NCI-H1417 treated with DMSO at 0.1 percent for 48 hours (cell line): ENCODE measurements around the gene TMPRSS6.

Experiments
- DNase-seq: peaks from one replicate; lab custom pipeline; 2025; lab: John Stamatoyannopoulos, UW

Gene TMPRSS6

DNA sequence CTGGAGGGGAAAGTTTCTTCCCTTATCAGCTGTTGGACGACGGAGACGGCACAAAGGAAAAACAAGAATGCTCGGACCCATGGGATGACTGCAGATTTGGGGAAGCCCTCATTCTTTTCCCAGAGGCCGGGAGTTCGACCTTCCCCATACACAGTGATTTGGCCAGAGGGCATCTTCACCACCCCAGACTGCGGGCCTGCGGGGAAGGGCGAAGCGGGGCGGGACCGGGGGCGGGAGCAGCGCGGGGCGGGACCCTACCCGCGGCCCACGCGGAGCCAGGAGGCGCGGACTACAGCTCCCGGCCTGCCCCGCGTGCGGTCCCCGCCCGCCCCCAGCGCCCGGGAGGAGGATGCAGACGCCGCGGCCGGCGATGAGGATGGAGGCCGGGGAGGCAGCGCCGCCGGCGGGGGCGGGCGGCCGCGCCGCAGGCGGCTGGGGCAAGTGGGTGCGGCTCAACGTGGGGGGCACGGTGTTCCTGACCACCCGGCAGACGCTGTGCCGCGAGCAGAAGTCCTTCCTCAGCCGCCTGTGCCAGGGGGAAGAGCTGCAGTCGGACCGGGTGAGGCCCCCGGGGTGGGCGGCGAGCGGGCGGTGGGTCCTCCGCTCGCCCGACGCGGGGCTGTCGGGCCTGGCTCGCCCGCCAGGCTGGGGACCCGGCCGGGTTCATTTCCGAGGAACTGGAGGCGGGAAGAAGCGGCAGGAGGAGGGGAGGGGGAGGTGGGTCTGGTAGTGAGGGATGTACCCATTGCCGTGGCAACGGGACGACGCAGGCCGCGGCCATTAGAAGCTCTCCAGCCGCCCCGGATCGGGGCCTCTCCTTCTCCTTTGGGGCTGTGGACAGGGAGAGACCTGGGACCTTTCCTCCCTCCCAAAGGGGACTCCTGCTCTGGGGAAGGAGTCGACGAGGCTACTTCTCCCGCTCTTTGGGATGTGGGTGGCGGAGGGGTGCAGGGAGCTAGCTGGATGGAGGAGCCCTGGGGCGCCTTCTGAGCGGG lies 57.8 kb downstream of the TMPRSS6 start, which contains the start of gene KCTD17:
Gene KCTD17 (plus strand): TSS at position 352 of the 995 bp plus-strand sequence. CDS start 19 bp downstream, at position 371.
- no peak for DNase-seq

DNA sequence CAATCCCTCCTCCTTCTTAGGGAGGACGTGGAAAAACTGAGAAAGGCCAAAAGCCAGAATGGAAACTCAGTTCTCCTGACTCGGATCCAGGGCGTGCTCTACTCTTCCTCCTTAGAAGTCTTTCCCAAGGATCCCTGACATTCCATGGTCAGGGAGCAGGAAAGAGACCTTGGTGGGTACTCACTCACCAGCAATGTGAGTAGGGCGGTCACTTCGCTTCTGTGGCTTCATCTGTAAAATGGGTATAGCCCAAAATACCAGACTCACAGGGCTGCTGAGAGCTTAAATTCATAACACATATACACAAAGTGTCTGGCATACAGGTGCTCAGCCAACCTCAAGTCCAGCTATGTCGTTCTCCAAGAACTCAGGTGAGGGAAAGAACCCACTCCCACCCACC lies 58.6 kb downstream of the TMPRSS6 start:
- DNase-seq = no peak

- no peak for DNase-seq
Measured at GRCh38 chr22:37049224-37049623, 60.3 kb downstream of the TMPRSS6 start.

- no peak for DNase-seq
Measured at GRCh38 chr22:37048133-37048532, 61.4 kb downstream of the TMPRSS6 start.

- DNase-seq = no peak
Measured at GRCh38 chr22:37047006-37047405, 62.5 kb downstream of the TMPRSS6 start.

GRCh38 chr22:37046589-37046988 lies 62.9 kb downstream of the TMPRSS6 start:
- DNase-seq = no peak

- DNase-seq = no peak
Measured at GRCh38 chr22:37045958-37046357, 63.6 kb downstream of the TMPRSS6 start.

DNA sequence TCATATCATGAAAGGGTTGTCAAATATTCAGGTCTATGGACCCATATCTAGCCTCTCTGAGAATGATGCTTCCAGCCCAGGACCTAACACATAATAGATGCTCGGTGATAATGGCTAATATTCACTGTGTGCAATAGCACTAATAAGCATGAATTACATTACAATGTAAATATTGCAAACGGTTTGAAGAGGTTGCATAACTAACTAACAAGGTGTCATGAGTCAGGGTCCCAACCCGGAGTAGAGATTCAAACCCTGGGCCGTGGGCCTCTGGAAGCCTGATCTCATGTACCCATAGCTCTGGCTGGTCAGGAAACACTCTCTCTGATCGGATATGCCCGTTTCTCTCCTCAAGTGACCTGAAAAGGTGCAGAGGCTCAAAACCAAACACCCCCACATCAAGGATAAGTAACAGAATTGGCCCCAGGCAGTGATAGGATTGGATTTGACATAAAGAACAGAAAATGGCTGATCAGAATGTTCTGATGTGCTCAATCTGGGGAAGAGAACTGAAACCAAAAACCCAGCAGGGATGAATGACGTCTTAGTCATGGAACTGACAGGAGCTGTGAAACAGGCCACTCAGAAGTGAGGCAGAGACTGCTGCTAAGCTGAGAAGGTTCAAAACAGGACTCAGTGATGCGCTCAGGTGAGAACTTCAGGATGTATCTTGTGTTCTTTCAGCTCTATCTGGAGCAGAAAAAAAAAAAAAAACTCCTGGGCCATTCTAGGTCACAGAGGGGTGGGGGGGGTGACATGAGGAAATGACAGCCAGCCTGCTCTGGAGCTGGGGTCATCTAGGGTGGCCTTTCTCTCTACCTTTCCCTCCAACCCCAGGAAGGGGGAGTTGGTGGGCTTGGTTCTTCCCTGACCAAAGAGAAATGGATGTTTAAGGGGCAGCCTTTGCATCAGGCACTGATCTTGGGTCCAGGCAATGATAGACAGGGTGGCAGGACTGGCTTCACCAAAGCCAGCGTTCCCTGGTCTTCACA lies 64.6 kb downstream of the TMPRSS6 start:
- DNase-seq = no peak

DNA sequence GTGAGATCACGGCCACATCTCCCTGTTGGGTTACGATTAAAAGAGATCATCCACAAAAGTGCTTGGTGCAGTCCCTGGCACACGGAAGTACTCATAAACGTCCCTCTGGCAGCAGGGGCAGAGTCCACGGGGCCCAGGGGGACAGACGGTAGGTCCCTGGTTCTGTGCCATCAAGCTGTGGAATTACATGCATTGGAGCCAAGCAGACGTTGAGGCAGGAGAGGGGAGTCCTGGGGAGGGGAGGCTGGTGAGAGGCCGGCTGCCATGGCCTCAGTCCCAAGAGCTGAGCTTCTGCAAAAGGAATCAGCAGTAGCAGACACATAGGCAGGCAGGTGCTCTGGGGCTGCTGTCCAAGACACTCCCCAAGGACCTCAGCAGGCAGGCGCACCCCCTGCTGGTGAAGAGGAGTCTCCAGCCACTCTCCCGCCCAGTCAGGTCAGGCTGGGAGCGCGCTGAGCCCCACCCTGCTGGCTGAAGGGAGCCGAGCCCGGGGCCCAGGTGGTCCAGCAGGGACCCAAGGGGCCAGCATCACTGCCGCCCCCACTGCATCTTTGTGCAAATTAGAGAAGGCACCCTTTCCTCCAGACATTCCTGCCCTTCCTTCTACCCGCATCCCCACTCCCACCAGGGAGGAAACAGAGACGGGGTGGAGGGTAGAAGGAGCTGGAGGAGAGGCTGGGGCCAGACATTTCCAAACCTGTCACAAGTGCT lies 65.5 kb downstream of the TMPRSS6 start:
- no peak for DNase-seq

- DNase-seq = no peak
Measured at GRCh38 chr22:37043209-37043827, 66.2 kb downstream of the TMPRSS6 start.

DNA sequence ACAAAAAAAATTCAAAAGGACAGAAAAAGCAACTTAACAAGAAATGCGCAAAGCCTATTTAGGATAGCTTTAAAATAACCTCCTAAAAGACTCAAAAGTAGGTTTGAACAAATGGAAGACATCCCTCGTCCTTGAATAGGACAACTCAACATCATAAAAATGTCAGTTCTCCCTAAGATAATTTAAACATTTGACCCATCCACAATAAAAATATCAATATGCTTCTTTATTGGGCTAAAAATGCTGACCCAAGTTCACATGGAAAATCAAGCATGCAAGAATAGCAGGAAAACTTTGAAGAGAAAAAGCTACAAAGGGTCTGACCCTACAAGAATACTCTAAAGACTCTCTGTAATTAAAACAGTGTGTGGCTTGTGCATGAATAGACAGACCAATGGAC lies 70.0 kb downstream of the TMPRSS6 start:
- no peak for DNase-seq

DNA sequence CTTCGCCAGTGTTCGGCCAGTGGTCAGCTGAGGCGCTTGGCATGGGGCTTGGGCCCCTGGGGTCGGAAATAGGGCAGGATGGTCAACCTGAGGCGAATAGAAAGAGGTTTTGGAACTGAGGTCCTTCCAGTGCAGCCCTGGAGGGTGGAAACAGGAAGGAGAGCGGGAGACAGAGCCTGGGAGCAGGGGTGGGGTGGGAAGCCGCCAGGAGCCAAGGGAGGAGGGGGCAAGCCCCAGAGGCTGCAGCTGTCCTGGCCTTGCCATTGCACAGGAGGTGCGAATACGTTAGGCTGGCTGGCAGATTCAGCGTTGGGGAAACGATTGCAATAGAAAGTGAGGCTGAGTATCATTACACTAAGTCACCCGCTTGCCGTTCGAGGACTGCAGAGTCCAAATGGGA lies 71.8 kb downstream of the TMPRSS6 start:
- DNase-seq = no peak

DNA sequence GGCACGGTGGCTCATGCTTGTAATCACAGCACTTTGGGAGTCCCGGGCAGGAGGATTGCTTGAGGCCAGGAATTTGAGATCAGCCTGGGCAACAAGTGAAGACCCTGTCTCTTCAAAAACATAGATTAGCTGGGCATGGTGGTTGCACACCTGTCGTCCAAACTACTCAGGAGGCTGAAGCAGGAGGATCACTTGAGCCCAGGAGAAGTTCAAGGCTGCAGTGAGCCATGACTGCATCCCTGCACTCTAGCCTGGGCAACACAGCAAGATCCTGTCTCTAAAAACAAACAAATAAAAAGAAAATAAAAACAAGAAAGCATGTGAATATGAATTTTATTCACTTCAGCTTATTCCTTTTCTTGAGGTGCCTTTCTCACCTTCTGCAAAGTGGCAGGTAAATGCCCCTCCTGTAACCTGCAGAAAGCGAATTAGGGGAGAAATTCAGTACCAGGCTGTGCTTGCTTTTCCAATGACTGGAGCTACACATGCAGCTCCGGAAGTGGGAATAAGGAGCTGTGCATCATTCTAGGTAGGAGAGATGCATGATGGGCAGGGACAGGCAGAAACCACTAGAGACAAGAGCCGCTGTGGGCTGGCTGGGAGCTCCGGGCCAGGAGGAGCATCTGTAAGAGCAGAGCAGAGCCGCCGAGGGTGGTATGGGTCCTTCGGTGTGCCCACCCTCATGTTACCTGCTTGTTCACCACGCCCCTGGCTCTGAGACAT lies 72.7 kb downstream of the TMPRSS6 start:
- no peak for DNase-seq

DNA sequence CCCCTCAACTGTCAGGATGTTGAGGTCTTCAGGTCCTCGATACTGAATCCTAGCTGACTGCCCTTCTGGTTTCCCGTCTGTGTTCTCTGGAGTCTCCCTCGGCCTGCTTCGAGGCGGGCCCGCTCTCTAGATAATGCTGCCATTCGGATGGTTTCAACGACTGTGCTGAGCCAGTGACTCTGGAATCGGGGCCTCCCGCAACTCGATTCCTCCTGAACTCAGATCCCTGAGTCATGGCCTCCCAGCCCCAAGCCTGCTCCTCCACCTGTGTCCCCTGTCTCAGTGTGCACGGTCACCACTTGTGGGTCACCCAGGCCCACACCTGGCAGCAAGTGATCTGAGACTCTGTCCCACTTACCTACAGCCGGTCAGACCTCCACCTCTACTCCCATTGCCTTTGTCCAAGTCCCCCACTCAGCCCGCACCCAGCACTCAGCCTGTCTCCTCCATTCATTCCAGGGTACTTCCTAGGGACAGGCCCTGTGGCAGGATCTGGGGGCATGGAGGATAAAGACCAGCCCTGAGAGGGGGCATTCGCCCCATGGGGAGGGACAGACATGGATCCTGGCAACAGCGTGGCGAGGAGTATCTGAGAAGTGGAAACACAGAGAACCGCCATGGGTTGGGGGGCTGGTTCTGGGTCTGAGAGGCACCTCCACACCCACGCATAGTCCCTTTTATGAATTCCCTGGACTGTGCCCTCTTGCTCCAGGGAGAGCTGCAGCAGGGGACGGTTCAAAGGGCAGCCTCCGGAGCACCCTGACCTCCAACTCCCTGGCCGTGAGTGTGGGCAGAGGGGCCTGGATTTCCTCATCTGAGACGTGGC lies 75.7 kb downstream of the TMPRSS6 start:
- no peak for DNase-seq

DNA sequence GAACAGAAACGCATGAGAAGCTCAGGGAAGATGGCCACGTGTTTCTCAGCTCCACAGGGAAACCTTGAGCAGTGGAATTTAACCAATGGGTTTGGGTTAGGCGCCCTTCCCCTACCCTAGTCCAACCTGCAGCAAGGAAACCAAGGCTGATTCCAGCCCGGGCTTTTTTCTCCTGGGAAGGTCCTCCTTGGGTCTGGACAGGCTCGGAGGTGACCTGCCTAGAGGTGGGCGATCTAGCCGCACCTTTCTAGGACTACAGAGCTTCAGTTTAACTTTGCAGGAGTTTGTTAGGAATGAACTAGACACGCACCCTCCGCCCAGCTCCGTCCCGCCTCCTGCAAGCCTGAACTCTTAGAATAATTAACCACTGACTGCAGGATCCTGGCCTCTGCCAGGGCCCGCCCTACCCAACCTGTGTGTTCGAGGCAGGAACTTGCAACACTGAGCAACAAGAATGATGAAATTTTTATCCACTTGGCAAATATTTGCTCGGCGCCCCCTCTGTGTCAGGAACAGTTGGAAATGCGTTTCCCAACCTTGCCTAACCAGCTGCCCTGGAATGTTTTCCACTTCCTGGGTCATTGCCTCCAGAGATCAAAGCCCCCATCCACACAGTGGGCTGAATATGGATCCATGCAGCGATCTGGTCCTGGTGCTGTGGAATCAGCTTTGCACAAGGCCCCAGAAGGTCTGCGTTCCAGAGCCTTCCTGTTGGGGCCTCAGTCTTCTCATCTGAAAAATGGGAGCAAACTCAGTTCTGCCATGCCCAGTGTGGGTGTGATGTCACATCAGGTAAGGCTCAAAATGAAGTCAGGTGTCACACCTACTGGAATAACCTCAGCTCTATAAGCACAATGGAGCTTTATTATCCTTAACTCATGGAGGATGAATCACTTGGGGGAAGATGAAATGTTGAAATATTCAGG lies 76.7 kb downstream of the TMPRSS6 start:
- DNase-seq = no peak

DNA sequence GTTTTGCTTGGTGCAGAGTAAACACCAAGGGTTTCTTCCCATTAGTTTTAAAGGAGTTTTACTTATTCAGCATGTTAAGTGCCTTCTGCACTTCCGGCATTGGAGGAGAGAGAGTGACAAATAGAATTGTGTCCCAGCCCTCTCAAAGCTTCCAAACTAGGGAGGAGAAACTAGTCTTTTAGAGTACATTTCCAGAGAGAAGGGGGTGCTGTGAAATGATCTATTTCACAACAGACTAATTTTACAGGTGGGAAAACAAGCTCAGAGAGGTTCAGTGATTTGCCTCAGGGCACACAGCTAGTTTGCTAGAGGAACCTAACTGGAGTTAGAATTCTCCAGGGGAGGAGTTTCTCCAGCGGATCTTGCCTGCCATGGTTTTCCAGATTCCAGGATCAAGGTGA lies 77.4 kb downstream of the TMPRSS6 start:
- DNase-seq = no peak

DNA sequence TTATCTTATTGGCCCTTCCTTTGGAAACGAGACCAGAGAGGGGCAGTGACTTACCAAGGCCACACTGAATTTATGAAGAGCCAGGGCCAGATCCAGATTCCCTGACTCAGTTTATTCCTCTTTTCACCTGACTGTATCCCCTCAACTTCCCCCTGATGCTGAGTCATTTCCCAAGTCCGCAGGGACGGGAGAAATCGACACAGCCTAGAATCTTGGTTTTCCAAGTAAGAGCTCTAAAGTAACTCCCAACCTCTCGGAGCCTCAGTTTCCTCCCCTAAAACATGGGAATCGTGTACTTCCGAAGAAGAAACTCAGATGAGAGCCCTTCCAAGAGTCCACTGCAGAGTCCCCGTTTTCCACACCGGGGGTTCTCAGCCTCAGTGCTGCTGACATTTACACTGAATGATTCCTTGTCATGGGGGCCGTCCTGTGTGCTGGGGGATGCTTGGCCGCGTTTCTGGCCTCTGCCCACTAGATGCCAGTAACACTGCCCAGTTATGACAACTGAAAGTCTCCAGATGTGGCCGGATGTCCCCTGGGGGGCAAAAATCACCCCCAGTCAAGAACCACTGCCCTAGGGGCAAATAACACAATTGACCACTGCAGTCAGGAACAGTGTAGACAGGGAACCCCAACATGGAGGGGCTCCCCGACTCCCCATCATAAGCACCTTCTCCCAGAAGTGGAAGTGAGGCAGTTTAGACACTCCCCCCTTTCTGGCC lies 78.8 kb downstream of the TMPRSS6 start:
- DNase-seq = no peak
